WTC11 (cell line): ENCODE measurements around the gene C1orf174. TPM values are rescaled to one million over a fixed set of nuclear protein-coding genes. Genes with fewer than 3 reads are reported as not detected.

Source experiments
- ATAC-seq: fragments of 200-7000 bp; cut with Tn5 transposase; 2 replicates; pipeline ENCODE4 v1.10.0; 2021; ENCODE audit warnings: mild to moderate bottlenecking, moderate library complexity
- CTCF ChIA-PET: fragments of 300-600 bp; sonication (Branson Sonifier 250); formaldehyde crosslinking; loops from one replicate; lab custom pipeline; 2021; ENCODE audit warnings: antibody characterized with exemption; lab: Charles Lee
- POLR2A ChIA-PET: fragments of 350-600 bp; sonication (Branson Sonifier 250); formaldehyde crosslinking; loops from one replicate; lab custom pipeline; 2021; ENCODE audit warnings: antibody characterized with exemption; lab: Charles Lee
- DNase-seq: peaks from one replicate; pipeline ENCODE4 v3.0.0; 2021; ENCODE audit warnings: low spot score
- H3K27ac Mint-ChIP-seq: 2 replicates; pipeline ENCODE4 v1.8.0; 2021; ENCODE audit warnings: mixed read lengths
- H3K27me3 Mint-ChIP-seq: 2 replicates; pipeline ENCODE4 v1.8.0; 2021; ENCODE audit warnings: low read depth, mild to moderate bottlenecking, moderate library complexity, mixed read lengths
- H3K36me3 Mint-ChIP-seq: 2 replicates; pipeline ENCODE4 v1.8.0; 2021; ENCODE audit warnings: mixed read lengths
- H3K4me1 Mint-ChIP-seq: 2 replicates; pipeline ENCODE4 v1.8.0; 2022; ENCODE audit warnings: mixed read lengths
- H3K4me3 Mint-ChIP-seq: 2 replicates; pipeline ENCODE4 v1.8.0; 2021; ENCODE audit warnings: mild to moderate bottlenecking, moderate library complexity, mixed read lengths
- H3K9me3 Mint-ChIP-seq: 2 replicates; pipeline ENCODE4 v1.8.0; 2021; ENCODE audit warnings: mixed read lengths
- AR ChIP-seq: fragments of 250-450 bp; sonication (Bioruptor Pico); IDR thresholded peaks from 2 replicates; pipeline ENCODE4 v1.9.0; 2021; ENCODE audit warnings: mild to moderate bottlenecking
- ATF1 ChIP-seq: sonication (generic); formaldehyde crosslinking; IDR thresholded peaks from 2 replicates; pipeline ENCODE4 v1.8.1; 2023; ENCODE audit warnings: mild to moderate bottlenecking, moderate library complexity, missing genetic modification reagents
- CREM ChIP-seq: sonication (generic); formaldehyde crosslinking; IDR thresholded peaks from 2 replicates; pipeline ENCODE4 v1.8.1; 2022; ENCODE audit warnings: mild to moderate bottlenecking, missing genetic modification reagents, moderate library complexity
- ETV6 ChIP-seq: sonication (generic); formaldehyde crosslinking; IDR thresholded peaks from 2 replicates; pipeline ENCODE4 v1.8.1; 2022; ENCODE audit warnings: mild to moderate bottlenecking, missing genetic modification reagents
- FOXJ3 ChIP-seq: sonication (generic); formaldehyde crosslinking; IDR thresholded peaks from 2 replicates; pipeline ENCODE4 v1.9.0; 2021; ENCODE audit warnings: missing genetic modification reagents, mild to moderate bottlenecking, borderline replicate concordance
- SP1 ChIP-seq: sonication (generic); formaldehyde crosslinking; conservative IDR thresholded peaks from 2 replicates; pipeline ENCODE4 v1.8.1; 2022; ENCODE audit warnings: missing genetic modification reagents
- ZNF396 ChIP-seq: fragments of 250-450 bp; sonication (Bioruptor Pico); IDR thresholded peaks from 2 replicates; pipeline ENCODE4 v1.8.0; 2021; ENCODE audit warnings: mild to moderate bottlenecking, moderate library complexity, borderline replicate concordance
- ZNF423 ChIP-seq: fragments of 250-450 bp; sonication (Bioruptor Pico); IDR thresholded peaks from 2 replicates; pipeline ENCODE4 v2.1.2; 2022; ENCODE audit warnings: mild to moderate bottlenecking, moderate library complexity
- total RNA-seq: library from RNA; stranded (reverse); gene quantifications from 3 replicates; pipeline ENCODE4 v1.2.3, GENCODE V29; 2021
- TF ChIP-seq, protein P1 (sequence below): fragments of 250-450 bp; sonication (Bioruptor Pico); IDR thresholded peaks from 2 replicates; pipeline ENCODE4 v1.9.0; 2021; ENCODE audit warnings: mild to moderate bottlenecking
- TF ChIP-seq, protein P2 (sequence below): sonication (generic); formaldehyde crosslinking; IDR thresholded peaks from 2 replicates; pipeline ENCODE4 v1.8.0; 2023; ENCODE audit warnings: missing genetic modification reagents, mild to moderate bottlenecking, borderline replicate concordance
- TF ChIP-seq, protein P3 (sequence below): sonication (generic); formaldehyde crosslinking; conservative IDR thresholded peaks from 2 replicates; pipeline ENCODE4 v1.8.1; 2022; ENCODE audit warnings: mild to moderate bottlenecking, missing genetic modification reagents
- TF ChIP-seq, protein P4 (sequence below): sonication (generic); formaldehyde crosslinking; IDR thresholded peaks from 2 replicates; pipeline ENCODE4 v1.8.1; 2023; ENCODE audit warnings: mild to moderate bottlenecking, moderate library complexity, missing genetic modification reagents
- TF ChIP-seq, protein P5 (sequence below): sonication (generic); formaldehyde crosslinking; IDR thresholded peaks from 2 replicates; pipeline ENCODE4 v1.8.1; 2023; ENCODE audit warnings: mild to moderate bottlenecking, missing genetic modification reagents, borderline replicate concordance
- TF ChIP-seq, protein P6 (sequence below): sonication (generic); formaldehyde crosslinking; IDR thresholded peaks from 2 replicates; pipeline ENCODE4 v1.8.1; 2022; ENCODE audit warnings: low read depth, mild to moderate bottlenecking, moderate library complexity, missing genetic modification reagents, borderline replicate concordance

C1orf174 gene
- total RNA-seq, 1 experiment from 2014 or later = 24.2 TPM

DNA sequence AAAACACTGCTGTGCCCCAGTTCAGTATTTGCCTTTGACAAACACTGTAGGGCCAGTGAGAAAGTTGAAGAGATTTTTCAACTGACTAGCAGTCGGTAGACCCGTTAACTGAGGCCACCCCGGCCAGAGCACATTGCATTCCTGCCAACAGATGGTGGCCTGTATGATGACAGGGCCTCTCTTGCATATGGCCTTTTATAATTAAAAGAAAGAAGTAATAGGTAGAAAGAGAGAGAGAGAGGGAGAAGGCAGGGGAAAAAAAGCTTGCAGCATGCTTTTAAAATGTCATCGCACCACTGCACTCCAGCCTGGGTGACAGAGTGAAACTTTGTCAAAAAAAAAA, 4.7 kb upstream of the C1orf174 start:
- no peaks in the 10 kb centered on the region; the same call in 1 of the 2 replicates for H3K27me3 Mint-ChIP-seq
- TF ChIP-seq ZNF396 (CRISPR knock-in tag) (no peak), ATF1 (CRISPR knock-in tag) (no peak), AR (CRISPR knock-in tag) (no peak), CREM (CRISPR knock-in tag) (no peak), ETV6 (CRISPR knock-in tag) (no peak), ZNF423 (CRISPR knock-in tag) (no peak), FOXJ3 (no peak), SP1 (CRISPR knock-in tag) (no peak)
- TF ChIP-seq, protein P1, sequence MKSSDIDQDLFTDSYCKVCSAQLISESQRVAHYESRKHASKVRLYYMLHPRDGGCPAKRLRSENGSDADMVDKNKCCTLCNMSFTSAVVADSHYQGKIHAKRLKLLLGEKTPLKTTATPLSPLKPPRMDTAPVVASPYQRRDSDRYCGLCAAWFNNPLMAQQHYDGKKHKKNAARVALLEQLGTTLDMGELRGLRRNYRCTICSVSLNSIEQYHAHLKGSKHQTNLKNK (CRISPR knock-in tag) = no peak
- TF ChIP-seq, protein P2, sequence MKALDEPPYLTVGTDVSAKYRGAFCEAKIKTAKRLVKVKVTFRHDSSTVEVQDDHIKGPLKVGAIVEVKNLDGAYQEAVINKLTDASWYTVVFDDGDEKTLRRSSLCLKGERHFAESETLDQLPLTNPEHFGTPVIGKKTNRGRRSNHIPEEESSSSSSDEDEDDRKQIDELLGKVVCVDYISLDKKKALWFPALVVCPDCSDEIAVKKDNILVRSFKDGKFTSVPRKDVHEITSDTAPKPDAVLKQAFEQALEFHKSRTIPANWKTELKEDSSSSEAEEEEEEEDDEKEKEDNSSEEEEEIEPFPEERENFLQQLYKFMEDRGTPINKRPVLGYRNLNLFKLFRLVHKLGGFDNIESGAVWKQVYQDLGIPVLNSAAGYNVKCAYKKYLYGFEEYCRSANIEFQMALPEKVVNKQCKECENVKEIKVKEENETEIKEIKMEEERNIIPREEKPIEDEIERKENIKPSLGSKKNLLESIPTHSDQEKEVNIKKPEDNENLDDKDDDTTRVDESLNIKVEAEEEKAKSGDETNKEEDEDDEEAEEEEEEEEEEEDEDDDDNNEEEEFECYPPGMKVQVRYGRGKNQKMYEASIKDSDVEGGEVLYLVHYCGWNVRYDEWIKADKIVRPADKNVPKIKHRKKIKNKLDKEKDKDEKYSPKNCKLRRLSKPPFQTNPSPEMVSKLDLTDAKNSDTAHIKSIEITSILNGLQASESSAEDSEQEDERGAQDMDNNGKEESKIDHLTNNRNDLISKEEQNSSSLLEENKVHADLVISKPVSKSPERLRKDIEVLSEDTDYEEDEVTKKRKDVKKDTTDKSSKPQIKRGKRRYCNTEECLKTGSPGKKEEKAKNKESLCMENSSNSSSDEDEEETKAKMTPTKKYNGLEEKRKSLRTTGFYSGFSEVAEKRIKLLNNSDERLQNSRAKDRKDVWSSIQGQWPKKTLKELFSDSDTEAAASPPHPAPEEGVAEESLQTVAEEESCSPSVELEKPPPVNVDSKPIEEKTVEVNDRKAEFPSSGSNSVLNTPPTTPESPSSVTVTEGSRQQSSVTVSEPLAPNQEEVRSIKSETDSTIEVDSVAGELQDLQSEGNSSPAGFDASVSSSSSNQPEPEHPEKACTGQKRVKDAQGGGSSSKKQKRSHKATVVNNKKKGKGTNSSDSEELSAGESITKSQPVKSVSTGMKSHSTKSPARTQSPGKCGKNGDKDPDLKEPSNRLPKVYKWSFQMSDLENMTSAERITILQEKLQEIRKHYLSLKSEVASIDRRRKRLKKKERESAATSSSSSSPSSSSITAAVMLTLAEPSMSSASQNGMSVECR (CRISPR knock-in tag) = no peak
- TF ChIP-seq, protein P3, sequence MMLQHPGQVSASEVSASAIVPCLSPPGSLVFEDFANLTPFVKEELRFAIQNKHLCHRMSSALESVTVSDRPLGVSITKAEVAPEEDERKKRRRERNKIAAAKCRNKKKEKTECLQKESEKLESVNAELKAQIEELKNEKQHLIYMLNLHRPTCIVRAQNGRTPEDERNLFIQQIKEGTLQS (CRISPR knock-in tag) = no peak
- TF ChIP-seq, protein P4, sequence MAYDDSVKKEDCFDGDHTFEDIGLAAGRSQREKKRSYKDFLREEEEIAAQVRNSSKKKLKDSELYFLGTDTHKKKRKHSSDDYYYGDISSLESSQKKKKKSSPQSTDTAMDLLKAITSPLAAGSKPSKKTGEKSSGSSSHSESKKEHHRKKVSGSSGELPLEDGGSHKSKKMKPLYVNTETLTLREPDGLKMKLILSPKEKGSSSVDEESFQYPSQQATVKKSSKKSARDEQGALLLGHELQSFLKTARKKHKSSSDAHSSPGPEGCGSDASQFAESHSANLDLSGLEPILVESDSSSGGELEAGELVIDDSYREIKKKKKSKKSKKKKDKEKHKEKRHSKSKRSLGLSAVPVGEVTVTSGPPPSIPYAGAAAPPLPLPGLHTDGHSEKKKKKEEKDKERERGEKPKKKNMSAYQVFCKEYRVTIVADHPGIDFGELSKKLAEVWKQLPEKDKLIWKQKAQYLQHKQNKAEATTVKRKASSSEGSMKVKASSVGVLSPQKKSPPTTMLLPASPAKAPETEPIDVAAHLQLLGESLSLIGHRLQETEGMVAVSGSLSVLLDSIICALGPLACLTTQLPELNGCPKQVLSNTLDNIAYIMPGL = no peak
- TF ChIP-seq, protein P5, sequence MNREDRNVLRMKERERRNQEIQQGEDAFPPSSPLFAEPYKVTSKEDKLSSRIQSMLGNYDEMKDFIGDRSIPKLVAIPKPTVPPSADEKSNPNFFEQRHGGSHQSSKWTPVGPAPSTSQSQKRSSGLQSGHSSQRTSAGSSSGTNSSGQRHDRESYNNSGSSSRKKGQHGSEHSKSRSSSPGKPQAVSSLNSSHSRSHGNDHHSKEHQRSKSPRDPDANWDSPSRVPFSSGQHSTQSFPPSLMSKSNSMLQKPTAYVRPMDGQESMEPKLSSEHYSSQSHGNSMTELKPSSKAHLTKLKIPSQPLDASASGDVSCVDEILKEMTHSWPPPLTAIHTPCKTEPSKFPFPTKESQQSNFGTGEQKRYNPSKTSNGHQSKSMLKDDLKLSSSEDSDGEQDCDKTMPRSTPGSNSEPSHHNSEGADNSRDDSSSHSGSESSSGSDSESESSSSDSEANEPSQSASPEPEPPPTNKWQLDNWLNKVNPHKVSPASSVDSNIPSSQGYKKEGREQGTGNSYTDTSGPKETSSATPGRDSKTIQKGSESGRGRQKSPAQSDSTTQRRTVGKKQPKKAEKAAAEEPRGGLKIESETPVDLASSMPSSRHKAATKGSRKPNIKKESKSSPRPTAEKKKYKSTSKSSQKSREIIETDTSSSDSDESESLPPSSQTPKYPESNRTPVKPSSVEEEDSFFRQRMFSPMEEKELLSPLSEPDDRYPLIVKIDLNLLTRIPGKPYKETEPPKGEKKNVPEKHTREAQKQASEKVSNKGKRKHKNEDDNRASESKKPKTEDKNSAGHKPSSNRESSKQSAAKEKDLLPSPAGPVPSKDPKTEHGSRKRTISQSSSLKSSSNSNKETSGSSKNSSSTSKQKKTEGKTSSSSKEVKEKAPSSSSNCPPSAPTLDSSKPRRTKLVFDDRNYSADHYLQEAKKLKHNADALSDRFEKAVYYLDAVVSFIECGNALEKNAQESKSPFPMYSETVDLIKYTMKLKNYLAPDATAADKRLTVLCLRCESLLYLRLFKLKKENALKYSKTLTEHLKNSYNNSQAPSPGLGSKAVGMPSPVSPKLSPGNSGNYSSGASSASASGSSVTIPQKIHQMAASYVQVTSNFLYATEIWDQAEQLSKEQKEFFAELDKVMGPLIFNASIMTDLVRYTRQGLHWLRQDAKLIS (CRISPR knock-in tag) = no peak
- TF ChIP-seq, protein P6, sequence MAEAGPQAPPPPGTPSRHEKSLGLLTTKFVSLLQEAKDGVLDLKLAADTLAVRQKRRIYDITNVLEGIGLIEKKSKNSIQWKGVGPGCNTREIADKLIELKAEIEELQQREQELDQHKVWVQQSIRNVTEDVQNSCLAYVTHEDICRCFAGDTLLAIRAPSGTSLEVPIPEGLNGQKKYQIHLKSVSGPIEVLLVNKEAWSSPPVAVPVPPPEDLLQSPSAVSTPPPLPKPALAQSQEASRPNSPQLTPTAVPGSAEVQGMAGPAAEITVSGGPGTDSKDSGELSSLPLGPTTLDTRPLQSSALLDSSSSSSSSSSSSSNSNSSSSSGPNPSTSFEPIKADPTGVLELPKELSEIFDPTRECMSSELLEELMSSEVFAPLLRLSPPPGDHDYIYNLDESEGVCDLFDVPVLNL (CRISPR knock-in tag) = no peak
- no peak overlapping the region for H3K27ac Mint-ChIP-seq
- ATAC-seq (no peak), DNase-seq (no peak)
- CTCF ChIA-PET = no interaction called here
- H3K9me3 Mint-ChIP-seq = 0 out of 2 replicates have a peak, but pooled peaks cover 3% of the 10 kb centered on the region
- H3K4me1 Mint-ChIP-seq = peaks cover 10% of the 10 kb centered on the region
- no peak overlapping the region for H3K4me3 Mint-ChIP-seq
- H3K36me3 Mint-ChIP-seq = no peaks in the 10 kb centered on the region; the same call in 1 of the 2 replicates
- POLR2A ChIA-PET = no interaction called here
